OCI-LY7 (cell line): ENCODE data around the gene CHST6.

Experiments used
- CTCF ChIP-seq: fragments of 200-600 bp; sonication (generic); conservative IDR thresholded peaks from 2 replicates; pipeline ENCODE4 v1.5.1; 2014; ENCODE audit warnings: mild to moderate bottlenecking, antibody characterized with exemption, low read length, moderate library complexity, mixed read lengths
- EZH2phosphoT487 ChIP-seq: fragments of 200-600 bp; sonication (generic); IDR thresholded peaks from 2 replicates; pipeline ENCODE4 v1.6.1; 2018; ENCODE audit warnings: low read depth, borderline replicate concordance, mild to moderate bottlenecking, mixed run types, antibody characterized with exemption, low read length, moderate library complexity, mixed read lengths

- TF ChIP-seq CTCF = no peak
- TF ChIP-seq EZH2phosphoT487 = no peak
Observed at GRCh38 chr16:75502916-75503605, 7.8 kb upstream of the CHST6 start.
